Measurements from ENCODE around the gene ZFHX2. TPM values are rescaled to one million over a fixed set of nuclear protein-coding genes. Genes with fewer than 3 reads are reported as not detected.

The ZFHX2 gene
- total and polyA plus RNA-seq, 2 of the 13 experiments (the other 11 are each of a cell fraction or from before 2014, with no cell fraction given), result 0.17 to 0.44 TPM

DNA sequence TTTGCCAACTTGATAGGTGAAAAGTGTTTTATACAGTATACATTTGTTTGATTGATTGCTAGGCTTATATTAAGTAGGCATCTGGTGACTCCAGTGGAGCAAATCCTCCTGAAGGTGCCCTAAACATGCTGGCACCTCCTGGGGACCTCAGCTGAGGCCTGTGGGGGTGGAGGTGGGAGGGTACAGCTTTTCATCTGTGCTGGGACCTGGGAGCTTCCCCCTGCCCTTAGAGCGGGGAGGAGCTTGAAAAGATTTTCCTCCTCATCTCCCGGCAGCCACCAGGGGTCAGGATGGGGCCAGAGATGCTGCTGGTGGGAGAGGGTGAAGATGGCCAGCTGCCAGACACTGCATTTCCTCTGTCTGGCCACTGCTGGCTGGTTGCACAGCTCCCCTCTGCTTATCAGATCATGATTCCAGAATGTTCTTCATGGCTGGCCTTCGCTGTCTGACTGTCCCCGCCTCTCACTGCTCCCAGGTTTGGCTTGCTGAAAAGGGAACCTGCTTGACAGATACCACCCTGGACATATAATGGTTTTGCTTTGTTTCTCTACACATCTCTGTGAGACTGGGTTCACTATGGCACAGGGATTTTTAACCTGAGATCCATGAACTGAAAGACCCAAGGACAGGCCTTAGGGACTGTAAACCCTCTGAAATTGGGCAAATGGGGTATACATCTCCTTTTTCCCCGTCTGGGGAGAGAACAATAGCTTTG, 37.5 kb upstream of the ZFHX2 start (continued):
- TF ChIP-seq, protein P1, sequence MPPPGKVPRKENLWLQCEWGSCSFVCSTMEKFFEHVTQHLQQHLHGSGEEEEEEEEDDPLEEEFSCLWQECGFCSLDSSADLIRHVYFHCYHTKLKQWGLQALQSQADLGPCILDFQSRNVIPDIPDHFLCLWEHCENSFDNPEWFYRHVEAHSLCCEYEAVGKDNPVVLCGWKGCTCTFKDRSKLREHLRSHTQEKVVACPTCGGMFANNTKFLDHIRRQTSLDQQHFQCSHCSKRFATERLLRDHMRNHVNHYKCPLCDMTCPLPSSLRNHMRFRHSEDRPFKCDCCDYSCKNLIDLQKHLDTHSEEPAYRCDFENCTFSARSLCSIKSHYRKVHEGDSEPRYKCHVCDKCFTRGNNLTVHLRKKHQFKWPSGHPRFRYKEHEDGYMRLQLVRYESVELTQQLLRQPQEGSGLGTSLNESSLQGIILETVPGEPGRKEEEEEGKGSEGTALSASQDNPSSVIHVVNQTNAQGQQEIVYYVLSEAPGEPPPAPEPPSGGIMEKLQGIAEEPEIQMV (CRISPR knock-in tag; IDR thresholded peaks at IDR 0.05; ENCODE audit: low read depth), result peak; percentile 92
- TF ChIP-seq ZBTB40 (IDR thresholded peaks at IDR 0.05) (no peak), ZBTB40 (CRISPR knock-in tag; IDR thresholded peaks at IDR 0.05) (peak; percentile 70; the same call in 1 of the 2 replicates), ZNF790 (CRISPR knock-in tag; IDR thresholded peaks at IDR 0.05; ENCODE audit: borderline replicate concordance) (peak; percentile 80; the same call in 1 of the 2 replicates), ZFP36L2 (CRISPR knock-in tag; IDR thresholded peaks at IDR 0.05) (peak; percentile 96), WIZ (CRISPR knock-in tag; IDR thresholded peaks at IDR 0.05) (peak; percentile 91; the same call in 1 of the 2 replicates), CCDC6 (CRISPR knock-in tag; IDR thresholded peaks at IDR 0.05) (0 out of 2 replicates have a peak, but pooled peaks have one; percentile 70), ZSCAN21 (CRISPR knock-in tag; IDR thresholded peaks at IDR 0.05; ENCODE audit: borderline replicate concordance) (peak; percentile 96; the same call in 1 of the 2 replicates), KLF15 (CRISPR knock-in tag; IDR thresholded peaks at IDR 0.05; ENCODE audit: borderline replicate concordance) (no peak), KAT7 (CRISPR knock-in tag; IDR thresholded peaks at IDR 0.05; ENCODE audit: borderline replicate concordance) (peak; percentile 98; the same call in 1 of the 2 replicates), TEAD3 (CRISPR knock-in tag; optimal IDR thresholded peaks at IDR 0.05; ENCODE audit: borderline replicate concordance) (peak; percentile 93)
- TF ChIP-seq, protein P2, sequence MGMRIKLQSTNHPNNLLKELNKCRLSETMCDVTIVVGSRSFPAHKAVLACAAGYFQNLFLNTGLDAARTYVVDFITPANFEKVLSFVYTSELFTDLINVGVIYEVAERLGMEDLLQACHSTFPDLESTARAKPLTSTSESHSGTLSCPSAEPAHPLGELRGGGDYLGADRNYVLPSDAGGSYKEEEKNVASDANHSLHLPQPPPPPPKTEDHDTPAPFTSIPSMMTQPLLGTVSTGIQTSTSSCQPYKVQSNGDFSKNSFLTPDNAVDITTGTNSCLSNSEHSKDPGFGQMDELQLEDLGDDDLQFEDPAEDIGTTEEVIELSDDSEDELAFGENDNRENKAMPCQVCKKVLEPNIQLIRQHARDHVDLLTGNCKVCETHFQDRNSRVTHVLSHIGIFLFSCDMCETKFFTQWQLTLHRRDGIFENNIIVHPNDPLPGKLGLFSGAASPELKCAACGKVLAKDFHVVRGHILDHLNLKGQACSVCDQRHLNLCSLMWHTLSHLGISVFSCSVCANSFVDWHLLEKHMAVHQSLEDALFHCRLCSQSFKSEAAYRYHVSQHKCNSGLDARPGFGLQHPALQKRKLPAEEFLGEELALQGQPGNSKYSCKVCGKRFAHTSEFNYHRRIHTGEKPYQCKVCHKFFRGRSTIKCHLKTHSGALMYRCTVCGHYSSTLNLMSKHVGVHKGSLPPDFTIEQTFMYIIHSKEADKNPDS (CRISPR knock-in tag; IDR thresholded peaks at IDR 0.05), result peak; percentile 88

Measured in HepG2 (cell line).